HG03280 (cell line): ENCODE data around the gene CCNY.

Experiments used
- ATAC-seq: cut with Tn5 transposase; IDR thresholded peaks from one replicate; pipeline ENCODE4 v1.9.1; 2021; ENCODE audit warnings: mild to moderate bottlenecking, moderate library complexity; ENCODE audit not compliant: unreplicated experiment

CCNY gene

GRCh38 chr10:35546824-35547225 is 210.5 kb downstream of the CCNY start:
- ATAC-seq: no peak

- ATAC-seq: no peak
Measured at GRCh38 chr10:35552650-35553342, 216.5 kb downstream of the CCNY start.

GRCh38 chr10:35554036-35554435 is 217.7 kb downstream of the CCNY start:
- ATAC-seq: no peak

GRCh38 chr10:35554461-35555056 is 218.2 kb downstream of the CCNY start:
- ATAC-seq: no peak

GRCh38 chr10:35555962-35556930 is 219.9 kb downstream of the CCNY start:
- ATAC-seq: no peak

- no peak for ATAC-seq
Measured at GRCh38 chr10:35558276-35558675, 222.0 kb downstream of the CCNY start.

- ATAC-seq: no peak
Measured at GRCh38 chr10:35559416-35559815, 223.1 kb downstream of the CCNY start.

GRCh38 chr10:35561715-35562114 is 225.4 kb downstream of the CCNY start:
- no peak for ATAC-seq

- no peak for ATAC-seq
Measured at GRCh38 chr10:35562427-35562826, 226.1 kb downstream of the CCNY start.

GRCh38 chr10:35563261-35563891 is 227.1 kb downstream of the CCNY start:
- peak; percentile 57 for ATAC-seq

- no peak for ATAC-seq
Measured at GRCh38 chr10:35564341-35564968, 228.1 kb downstream of the CCNY start.

GRCh38 chr10:35565602-35566081 is 229.3 kb downstream of the CCNY start:
- no peak for ATAC-seq

GRCh38 chr10:35567951-35568350 is 231.6 kb downstream of the CCNY start:
- ATAC-seq: no peak

GRCh38 chr10:35568483-35569015 is 232.2 kb downstream of the CCNY start:
- no peak for ATAC-seq

GRCh38 chr10:35569111-35569707 is 232.9 kb downstream of the CCNY start:
- no peak for ATAC-seq

GRCh38 chr10:35569836-35570235 is 233.5 kb downstream of the CCNY start:
- ATAC-seq: no peak

GRCh38 chr10:35570397-35570796 is 234.1 kb downstream of the CCNY start:
- no peak for ATAC-seq

GRCh38 chr10:35572583-35572982 is 236.3 kb downstream of the CCNY start:
- no peak for ATAC-seq

GRCh38 chr10:35573796-35574195 is 237.5 kb downstream of the CCNY start:
- ATAC-seq: no peak

- ATAC-seq: no peak
Measured at GRCh38 chr10:35574924-35575352, 238.6 kb downstream of the CCNY start.
